Posterior cingulate gyrus (tissue), 11 donors: ENCODE measurements around the gene CDC42BPA.
A peak's percentile ranks its signal among the peaks of the same experiment; 100 is the strongest.

Source experiments
- DNase-seq, 10 donors: peaks; one replicate each; pipeline versions ENCODE4 v3.0.0 to v3.0.0-alpha.2; 2020 to 2021; ENCODE audit warnings: mixed read lengths in 3 of 10
- intact Hi-C: fragments of 100-400 bp; cut with DNase I; formaldehyde crosslinking; loops from one replicate; pipeline ENCODE4 v1.15.1; 2023

Gene CDC42BPA

DNA sequence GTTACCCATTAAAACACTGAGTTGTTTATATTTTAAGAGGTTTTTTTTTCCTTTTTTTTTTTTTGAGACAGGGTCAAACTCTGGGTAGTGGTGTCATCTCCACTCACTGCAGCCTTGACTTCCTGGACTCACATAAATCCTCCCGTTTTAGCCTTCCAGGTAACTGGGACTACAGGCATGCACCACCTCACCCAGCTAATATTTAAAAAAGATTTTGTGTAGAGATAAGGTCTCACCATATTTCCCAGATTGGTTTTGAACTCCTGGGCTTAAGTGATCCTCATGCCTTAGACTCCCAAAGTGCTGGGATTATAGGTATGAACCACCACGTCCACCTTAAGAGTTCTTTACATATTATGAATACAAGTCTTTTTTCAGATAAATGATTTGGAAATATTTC lies 231.7 kb downstream of the CDC42BPA start:
- intact Hi-C loops = no loop called here
- DNase-seq = no peak

DNA sequence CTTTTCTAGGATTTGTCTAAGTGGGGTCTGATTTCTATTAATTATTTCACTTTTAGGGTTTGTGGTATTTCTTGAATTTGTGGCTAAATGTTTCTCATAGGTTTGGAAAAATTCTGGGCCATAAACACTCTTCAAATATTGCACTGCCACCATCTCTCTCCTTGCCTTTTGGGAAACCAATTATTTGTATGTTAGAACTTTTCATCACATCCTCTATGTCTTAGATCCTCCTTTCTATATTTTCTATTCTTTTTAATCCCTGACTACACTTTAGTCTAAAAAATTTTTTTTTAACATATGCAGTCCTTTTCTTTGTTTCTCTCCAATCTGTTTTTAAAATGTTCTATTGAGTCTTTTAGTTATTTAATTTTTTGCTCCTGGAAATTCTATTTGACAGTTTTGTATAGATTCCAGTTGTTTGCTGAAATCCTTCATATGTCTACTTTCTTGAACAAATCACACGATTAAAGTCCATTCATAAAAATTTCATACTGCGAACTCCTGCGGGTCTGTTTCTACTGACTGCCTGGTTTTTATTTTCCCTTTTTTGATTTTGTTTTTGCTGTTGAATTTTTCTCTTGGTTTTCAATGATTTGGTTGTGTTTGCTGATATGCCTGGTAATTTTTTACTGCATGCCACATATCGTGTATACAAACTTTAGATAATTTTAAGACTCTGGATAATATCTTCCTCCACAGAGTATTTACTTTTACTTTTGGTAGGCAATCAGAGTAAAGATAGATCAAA lies 235.1 kb downstream of the CDC42BPA start:
- intact Hi-C loops = no loop called here
- no peak for DNase-seq

DNA sequence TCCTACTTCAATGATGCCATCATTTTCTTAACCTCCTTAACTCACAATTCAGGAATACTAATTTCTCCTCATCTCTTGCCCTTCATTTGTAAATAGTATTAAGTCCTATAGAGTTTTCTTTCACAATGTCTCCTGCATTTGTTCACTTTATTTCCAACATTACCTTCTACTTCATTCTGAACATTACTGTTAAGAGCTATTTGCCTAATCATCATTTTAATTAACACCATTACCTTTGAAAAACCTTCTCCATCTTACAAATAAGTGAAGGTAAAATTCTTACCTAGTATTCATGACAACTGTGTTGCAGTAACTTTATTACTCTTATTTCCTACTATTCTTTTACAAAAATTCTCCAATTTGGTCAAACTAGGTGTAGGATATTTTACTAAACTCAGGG lies 240.5 kb downstream of the CDC42BPA start:
- intact Hi-C loops = no loop called here
- no peak for DNase-seq

DNA sequence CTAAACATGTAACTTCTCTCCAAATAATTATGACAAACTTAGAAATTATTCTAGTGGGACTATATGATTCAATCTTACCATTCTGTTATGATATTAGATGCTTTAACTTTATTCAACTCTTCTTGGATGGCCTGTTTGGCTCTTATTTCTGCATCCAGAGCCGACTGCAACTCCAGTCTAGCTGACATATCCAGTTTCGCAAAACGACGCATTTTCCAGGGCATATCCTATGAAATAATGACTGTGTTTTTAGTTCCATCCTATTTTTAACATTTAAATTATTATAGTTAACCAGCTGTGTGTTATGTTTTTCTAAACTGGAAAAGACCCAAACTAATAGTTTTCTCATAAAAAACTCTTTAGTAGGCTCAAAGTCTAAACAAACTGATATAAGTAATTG lies 244.5 kb downstream of the CDC42BPA start:
- DNase-seq = no peak
- intact Hi-C loops = no loop called here

DNA sequence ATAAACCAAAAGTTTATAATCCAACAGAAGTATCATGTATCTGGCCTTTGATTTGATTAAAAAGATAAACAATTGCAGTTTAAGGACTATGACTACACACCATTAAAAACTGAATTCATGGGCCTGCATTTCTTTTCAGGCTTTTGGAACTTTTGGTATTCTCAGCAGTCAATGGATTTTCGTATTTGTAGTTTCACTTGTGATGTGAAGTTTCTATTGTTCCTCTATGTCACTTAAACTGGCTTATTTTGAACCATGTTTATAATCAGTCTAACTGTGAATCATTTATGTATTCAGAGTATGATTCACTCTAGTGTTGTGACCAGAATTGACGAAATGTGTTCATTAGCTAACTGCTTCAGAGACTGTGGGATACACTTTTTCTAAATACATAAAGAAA lies 245.3 kb downstream of the CDC42BPA start:
- no peak for DNase-seq
- intact Hi-C loops = no loop called here

DNA sequence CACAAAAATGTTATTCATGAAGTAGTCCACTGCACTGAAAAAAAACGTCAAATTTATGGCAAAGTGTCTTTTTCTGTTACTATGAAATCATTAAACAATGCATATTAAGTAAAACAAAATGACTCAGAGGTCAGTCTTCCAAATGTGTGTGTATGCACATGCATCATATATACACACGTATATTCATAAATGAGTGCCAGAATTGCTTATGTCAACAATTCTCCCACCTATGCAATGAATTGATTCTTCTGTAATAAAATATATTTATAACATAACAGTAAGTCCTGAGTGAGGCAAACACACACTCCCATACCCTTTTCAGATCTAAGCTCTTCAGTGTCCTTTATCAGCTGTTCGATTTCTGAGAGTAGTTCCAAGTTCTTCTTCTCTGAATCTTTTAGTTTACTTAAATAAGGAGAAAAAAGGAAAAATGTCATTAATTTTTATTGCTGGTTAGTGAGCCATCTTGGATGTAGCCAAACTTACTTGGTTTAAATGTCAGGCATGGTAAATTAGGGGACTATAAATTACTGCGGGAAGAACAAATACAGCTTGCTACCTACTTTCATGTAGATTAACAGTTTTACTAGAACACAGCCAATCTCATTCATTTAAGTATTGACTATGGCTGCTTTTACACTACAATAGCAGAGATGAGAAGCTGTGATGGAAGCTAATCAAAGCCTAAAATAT lies 246.3 kb downstream of the CDC42BPA start:
- intact Hi-C loops = no loop called here
- no peak for DNase-seq

DNA sequence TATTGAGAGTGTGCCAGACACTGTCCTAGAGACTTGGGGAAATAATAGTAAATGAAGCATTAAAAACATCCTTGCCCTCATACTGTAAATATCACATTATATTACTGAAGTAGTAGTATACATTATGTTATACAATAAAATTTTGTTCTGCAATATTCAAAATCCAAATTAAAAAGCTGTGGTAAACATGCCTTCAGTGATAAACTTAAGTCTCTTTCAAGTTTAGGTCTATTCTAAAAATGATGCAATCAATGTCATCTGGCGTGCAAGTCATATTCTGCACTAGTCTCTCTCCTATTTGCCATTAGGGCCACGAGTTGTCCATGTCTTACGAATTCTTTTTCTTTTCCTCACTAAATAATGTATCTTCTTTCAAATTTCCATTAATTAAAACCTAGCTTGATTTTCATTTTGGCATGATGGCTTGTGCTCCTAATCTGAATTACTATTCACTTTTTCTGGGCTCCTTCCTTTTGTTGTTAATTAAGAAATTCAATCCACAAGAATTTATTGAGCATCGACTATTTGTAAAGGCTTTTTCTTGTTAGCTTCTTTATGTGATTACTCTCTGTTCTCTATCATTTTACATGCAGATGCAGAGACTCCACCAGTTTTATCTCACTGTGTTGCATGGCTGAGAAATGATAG lies 247.5 kb downstream of the CDC42BPA start:
- intact Hi-C loops = no loop called here
- DNase-seq = no peak

DNA sequence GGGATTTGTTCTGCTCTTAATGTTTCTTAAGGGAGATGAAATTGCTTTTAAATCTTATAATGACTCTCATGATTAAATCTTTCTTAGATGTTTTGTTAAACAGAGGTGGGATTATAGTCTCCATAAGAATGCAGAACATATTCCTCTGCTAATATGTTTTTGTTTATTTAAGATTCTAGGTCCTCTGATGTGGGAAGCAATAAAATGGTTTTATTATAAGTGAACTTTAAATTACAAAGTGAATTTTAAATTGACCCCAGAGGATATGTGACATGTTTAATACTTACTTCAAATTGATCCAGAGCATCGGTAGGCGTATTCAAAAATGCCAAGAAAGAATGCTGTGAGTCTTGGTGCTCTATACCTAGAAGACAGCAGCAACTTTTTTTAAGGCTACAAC lies 248.8 kb downstream of the CDC42BPA start:
- intact Hi-C loops = no loop called here
- no peak for DNase-seq

DNA sequence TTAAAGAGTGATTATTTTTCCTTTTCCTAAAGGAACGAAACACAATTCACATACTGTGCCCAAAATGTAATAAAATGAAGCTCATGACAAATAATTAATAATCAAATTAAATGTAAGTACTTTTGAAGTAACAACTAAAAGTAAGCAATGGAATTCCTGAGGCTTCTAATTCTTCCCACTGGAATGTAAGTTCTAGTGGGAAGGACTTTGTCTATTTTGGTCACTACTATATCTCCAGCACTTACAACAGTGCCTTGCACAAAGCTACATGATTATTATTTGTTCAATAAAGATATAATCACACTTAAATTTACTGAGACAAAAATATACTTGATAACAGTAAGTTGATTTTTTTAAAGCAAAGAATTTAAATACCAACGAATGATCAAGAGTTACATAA lies 249.4 kb downstream of the CDC42BPA start:
- intact Hi-C loops = no loop called here
- no peak for DNase-seq

DNA sequence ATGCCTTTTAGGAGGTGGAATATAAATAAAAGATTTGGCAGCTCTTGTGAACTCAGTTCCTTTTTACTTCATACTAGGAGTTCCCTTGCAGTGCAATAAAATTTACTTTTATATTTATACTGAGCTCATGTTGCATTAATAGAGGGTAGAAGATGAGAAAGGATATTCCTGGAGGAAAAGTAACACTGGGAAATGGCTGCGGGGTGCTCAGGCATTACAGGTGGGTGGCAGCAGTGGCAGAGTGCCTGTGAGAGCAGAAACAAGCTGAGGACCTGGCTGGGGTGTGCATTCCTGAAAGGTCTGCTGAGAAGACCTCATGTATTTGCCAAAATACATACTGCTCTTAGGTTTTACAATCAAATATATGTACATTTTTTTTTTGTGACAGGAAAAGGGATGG lies 251.3 kb downstream of the CDC42BPA start:
- DNase-seq = peak in 3 of 10 donors; percentile 69 to 81 (median 70)
- intact Hi-C loops = no loop called here

DNA sequence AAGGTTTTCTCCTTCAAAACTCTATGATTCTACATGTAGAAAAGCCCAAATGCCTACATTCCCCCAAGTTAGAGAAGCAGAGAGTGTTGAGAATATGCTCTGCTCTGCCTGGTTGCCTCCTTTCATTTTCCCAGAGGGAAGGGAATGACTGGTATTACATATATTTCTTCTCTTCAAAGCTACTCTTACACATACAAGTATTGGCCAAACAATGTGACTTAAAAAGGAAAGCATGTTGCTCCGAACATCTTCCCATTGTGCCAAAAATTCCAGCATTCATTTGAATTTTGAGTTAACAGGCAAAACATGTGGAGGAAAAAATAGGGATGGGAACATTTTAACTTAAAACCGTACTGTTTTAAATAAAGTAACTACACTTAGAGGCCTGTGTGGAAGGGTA lies 253.0 kb downstream of the CDC42BPA start:
- intact Hi-C loops = no loop called here
- no peak for DNase-seq

DNA sequence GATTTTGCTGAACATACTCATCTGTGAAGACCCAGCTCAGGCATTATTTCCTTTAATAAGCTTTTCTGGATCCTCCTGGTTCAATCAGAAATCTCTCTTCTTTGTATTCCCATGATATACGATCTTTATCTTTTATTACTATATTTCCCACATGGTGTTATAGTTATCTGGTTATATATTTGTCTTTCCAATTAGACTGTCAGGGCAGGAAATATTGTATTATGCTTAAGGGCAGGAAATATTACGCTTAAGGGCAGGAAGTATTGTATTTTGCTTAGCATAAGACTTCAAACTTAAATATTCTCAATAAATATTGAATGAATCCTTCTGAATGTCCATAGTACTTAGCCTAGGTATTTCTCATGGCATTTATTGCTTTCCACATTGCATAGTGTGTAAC lies 256.0 kb downstream of the CDC42BPA start:
- no peak for DNase-seq
- intact Hi-C loops = no loop called here

DNA sequence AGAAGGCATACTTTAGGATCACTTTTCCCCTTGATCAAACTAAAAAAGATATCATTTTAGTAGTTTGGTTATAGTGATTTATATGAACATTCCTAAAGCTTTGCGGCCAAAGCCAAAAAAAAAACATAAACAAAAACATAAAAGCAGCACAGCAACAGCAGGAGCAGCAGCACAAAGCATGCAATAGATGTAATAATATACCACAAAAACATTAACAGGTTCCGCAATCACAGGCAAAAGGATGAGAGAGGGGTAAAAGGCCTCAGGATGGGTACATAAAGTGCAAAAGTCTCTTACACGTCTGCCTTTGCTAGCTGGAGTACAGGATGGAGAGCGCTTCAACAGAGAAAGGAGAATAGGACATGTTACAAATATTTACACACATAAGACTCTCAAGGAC lies 259.2 kb downstream of the CDC42BPA start:
- intact Hi-C loops = no loop called here

DNA sequence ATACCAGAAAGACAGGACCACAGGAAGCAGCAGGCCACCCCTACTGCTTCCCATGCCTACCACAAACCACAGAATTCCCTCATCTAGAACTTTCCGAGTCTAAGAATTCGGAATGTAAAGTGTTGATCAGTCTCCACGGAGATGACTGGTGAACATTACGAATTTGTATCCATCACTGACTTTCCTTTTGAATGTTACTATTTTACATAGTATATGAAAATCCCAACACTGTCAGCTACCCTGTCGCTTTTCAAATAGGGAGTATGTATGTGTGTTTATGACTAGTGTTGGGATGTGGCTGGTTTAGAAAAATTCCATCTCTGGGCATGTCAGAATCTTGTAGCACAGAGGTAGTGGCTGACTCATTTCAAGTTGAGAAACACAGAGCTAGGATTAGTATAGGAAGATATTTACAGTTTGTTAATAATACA lies 260.0 kb downstream of the CDC42BPA start:
- intact Hi-C loops = no loop called here

More for the DNA sequence above, 259.2 kb downstream of the CDC42BPA start:
- no peak for DNase-seq

DNA sequence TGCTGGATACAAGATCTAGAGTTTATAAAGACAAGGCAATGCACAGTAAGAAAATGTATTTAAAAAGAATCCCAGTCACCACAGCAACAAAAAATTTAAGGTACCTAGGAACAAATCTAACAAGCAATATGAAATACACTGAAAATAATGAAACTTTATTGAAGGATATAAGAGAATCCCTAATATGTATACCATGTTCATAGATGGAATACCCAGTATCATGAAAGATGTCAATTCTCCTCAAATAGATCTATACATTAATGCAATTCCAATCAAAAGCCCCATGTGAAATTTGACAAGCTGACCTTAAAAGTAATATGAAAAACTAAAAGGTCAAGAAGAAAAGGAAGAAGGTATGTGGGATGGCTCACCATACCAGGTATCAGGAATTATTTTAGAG lies 269.0 kb downstream of the CDC42BPA start:
- DNase-seq = no peak
- intact Hi-C loops = no loop called here

More for the DNA sequence above, 260.0 kb downstream of the CDC42BPA start:
- no peak for DNase-seq

DNA sequence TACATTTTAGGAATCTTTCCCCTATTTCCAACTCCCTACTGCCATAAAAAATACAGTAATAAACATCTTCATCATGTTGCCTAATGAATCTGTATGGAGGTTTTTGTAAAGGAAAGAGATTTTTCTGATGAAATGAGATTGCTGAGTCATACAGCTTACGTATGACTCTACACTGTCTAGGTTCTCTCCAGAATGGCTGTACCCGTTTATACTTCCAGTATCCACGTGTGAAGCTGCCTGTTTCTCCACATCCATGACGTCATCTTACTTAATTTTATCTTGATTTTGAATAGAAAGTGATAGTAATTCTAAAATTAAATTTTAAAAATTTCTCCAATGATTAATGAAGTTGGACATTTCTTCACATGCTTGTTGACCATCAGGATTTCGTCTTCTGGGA lies 274.5 kb downstream of the CDC42BPA start:
- intact Hi-C loops = no loop called here
- no peak for DNase-seq

DNA sequence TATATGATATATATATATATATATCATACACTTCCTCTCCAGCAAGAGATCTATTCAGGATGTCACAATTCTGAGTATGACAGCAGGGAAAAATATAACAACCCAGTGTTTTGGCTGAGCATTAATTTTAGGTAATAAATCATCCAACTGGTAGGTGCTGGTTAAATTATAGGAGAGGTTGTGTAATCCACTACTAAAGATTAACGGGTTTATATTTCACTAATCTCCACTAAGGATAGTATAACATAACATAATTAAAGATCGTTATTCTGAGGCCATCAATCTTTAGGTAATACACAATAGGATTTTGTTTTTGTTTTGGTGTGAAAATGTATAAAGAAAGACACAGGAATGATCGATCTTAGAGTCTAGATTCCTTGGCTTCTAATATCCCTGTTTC lies 276.0 kb downstream of the CDC42BPA start:
- DNase-seq = no peak
- intact Hi-C loops = no loop called here

DNA sequence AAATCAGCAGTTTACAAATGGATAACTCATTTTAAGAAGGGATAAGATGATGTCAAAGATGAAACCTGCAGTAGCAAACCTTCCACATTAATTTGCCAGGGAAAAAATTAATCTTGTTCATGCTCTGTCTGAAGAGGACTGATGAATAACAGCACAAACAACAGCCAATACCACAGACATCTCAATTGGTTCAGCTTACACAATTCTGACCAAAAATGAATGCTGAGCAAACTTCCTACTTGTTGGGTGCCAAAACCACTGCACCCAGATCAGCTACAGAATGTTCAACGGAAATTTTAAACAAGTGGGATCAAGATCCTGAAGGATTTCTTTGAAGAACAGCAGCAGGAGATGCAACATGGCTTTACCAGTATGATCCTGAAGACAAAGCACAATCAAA lies 279.9 kb downstream of the CDC42BPA start:
- DNase-seq = no peak
- intact Hi-C loops = no loop called here

DNA sequence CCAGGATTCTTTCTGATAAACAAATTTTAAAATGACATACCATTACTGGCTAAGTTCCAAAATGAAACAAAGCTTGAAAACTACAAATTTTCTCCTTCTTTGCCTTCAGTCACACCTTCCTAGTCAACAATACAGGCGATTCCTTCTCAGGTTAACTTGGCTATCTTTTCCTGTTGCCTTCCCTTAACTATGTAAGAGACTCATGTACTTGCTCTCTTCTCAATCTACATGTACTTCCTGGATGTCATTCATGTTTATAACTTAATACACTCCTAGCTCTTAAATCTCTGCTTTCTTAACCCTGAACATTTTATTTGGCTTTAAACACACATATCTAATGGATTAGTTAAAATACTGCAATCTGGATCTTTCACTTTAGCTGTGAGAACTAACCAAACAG lies 281.2 kb downstream of the CDC42BPA start:
- intact Hi-C loops = no loop called here
- DNase-seq = no peak

DNA sequence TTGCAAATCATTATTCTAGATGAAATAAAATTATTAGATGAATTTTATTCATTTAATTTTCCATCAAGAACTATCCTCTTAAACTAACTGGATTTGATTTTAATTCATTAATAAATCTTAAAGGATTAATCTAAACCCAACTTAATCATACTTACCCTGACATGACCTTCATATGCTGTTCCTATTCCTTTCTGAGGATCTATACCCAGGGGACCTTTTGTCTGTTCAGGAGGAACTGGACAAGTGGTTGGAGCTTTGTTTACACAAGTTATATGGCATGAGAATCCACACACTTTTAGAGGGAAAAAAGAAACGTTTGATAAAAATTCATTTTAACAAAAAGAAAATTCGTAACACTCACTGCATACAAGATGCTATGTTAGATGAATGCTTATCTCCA lies 283.0 kb downstream of the CDC42BPA start:
- intact Hi-C loops = no loop called here
- DNase-seq = no peak

DNA sequence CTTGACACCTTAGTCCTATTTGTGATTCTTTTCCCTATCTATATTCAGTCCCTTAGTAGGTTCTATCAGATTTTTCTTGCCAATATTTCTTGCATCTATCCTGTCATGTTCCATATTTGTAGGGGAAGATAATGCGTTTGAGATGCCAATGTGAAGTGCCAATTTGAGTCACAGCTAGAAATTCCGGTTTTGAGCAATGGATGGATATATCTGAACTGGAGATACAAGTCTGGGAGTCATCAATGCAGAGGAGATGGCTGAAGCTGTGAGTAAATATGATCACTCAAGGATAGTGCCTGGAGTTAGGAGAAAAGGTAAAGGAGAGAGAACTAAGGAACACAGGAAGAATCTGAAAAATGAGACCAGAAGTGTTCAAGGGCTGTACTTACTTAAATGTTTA lies 284.4 kb downstream of the CDC42BPA start:
- DNase-seq = no peak
- intact Hi-C loops = no loop called here

DNA sequence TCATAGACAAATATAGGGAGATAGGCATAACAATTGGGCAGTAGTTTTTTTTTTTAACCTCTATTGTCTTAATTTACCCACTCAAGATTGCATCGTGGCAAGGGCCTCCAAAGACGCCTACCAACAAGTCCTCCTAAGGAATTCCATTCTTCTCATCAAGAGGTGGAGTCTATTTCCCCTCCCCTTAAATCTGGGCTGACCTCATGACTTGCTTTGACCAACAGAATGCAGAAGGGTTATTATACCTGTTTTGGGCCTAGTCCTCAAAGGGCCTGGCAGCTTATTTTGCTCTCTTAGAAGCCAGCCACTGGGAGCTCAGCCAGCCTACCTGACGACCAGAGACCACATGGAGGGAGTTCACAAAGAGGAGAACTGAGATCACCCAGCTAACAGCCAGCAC lies 285.9 kb downstream of the CDC42BPA start:
- intact Hi-C loops = no loop called here
- no peak for DNase-seq
